Breast epithelium (tissue), 4 donors: ENCODE data around the gene EIF4A2. TPM values are rescaled to one million over a fixed set of nuclear protein-coding genes. Genes with fewer than 3 reads are reported as not detected.

Experiments
- DNase-seq, 2 donors: peaks; one replicate each; pipeline ENCODE4 v3.0.0-alpha.2; 2019; ENCODE audit warnings: low spot score in 2 of 2
- H3K27ac ChIP-seq, 2 donors: fragments of 200-600 bp; sonication (generic) in 1 of 2; one replicate each; pipeline ENCODE4 v1.5.1; 2016 to 2019; ENCODE audit warnings: mild to moderate bottlenecking in 1 of 2
- H3K27me3 ChIP-seq, 2 donors: fragments of 200-600 bp; sonication (generic) in 1 of 2; one replicate each; pipeline versions ENCODE4 v1.5.1 to v1.6.0; 2017 to 2019; ENCODE audit warnings: control low read depth in 1 of 2, mild to moderate bottlenecking in 1 of 2
- H3K36me3 ChIP-seq: fragments of 200-600 bp; one replicate; pipeline ENCODE4 v1.5.1; 2019
- H3K4me1 ChIP-seq, 2 donors: fragments of 200-600 bp; sonication (generic); one replicate each; pipeline ENCODE4 v1.5.1; 2016 to 2019; ENCODE audit warnings: control low read depth in 1 of 2
- H3K4me3 ChIP-seq, 3 donors: fragments of 200-600 bp; sonication (generic); 1 replicate in 2 of 3; 2 replicates in 1 of 3; pipeline ENCODE4 v1.5.1; 2016 to 2019; ENCODE audit warnings: mild to moderate bottlenecking in 3 of 3, moderate library complexity in 2 of 3
- H3K9me3 ChIP-seq, 2 donors: fragments of 200-600 bp; sonication (generic) in 1 of 2; one replicate each; pipeline ENCODE4 v1.5.1; 2016 to 2019; ENCODE audit warnings: control low read depth in 1 of 2
- CTCF ChIP-seq, 3 donors: fragments of 450-650 bp; IDR thresholded peaks; one replicate each; pipeline ENCODE4 v1.5.1; 2016 to 2017; ENCODE audit warnings: antibody characterized with exemption in 3 of 3, mild to moderate bottlenecking in 3 of 3, moderate library complexity in 3 of 3
- POLR2A ChIP-seq: fragments of 450-650 bp; IDR thresholded peaks from one replicate; pipeline ENCODE4 v1.6.1; 2016; ENCODE audit warnings: antibody characterized with exemption, mild to moderate bottlenecking, moderate library complexity
- POLR2AphosphoS5 ChIP-seq, 3 donors: sonication (generic); formaldehyde crosslinking; IDR thresholded peaks; one replicate each; pipeline ENCODE4 v1.6.1; 2017; ENCODE audit warnings: antibody characterized with exemption in 3 of 3
- intact Hi-C: fragments of 100-400 bp; cut with DNase I; formaldehyde crosslinking; loops from one replicate; pipeline ENCODE4 v1.15.1; 2023; ENCODE audit warnings: low total_unique reads
- total RNA-seq, 3 donors: library from RNA; depleted of rRNA; stranded (reverse); fragments of >200 nt; gene quantifications; one replicate each; pipeline ENCODE4 v1.1.0, GENCODE V29; 2016

Gene EIF4A2
- total RNA-seq, 3 donors from 2014 or later = 264 to 592 (median 493) TPM

GRCh38 chr3:186823386-186823785 lies 40.0 kb downstream of the EIF4A2 start:
- Histone ChIP-seq H3K27me3 (peaks cover 0 to 28% of the 10 kb centered on the region in 2 donors), H3K9me3 (no peaks in the 10 kb centered on the region), H3K27ac (no peak overlapping the region), H3K36me3 (no peaks in the 10 kb centered on the region), H3K4me1 (no peaks in the 10 kb centered on the region), H3K4me3 (no peak overlapping the region)
- no peak for DNase-seq
- intact Hi-C loops = no loop called here
- TF ChIP-seq POLR2A = no peak
- no peak for TF ChIP-seq POLR2AphosphoS5 (IDR thresholded peaks at IDR 0.05)
- no peak for TF ChIP-seq CTCF (IDR thresholded peaks at IDR 0.05)

- H3K27me3 ChIP-seq = peaks cover 0 to 40% of the 10 kb centered on the region in 2 donors
- H3K4me3 ChIP-seq = no peak overlapping the region
- no peak overlapping the region for H3K27ac ChIP-seq
- no peaks in the 10 kb centered on the region for H3K36me3 ChIP-seq
- H3K9me3 ChIP-seq = no peaks in the 10 kb centered on the region
- no peak for TF ChIP-seq CTCF (IDR thresholded peaks at IDR 0.05)
- TF ChIP-seq POLR2A = no peak
- TF ChIP-seq POLR2AphosphoS5 (IDR thresholded peaks at IDR 0.05) = no peak
- no peaks in the 10 kb centered on the region for H3K4me1 ChIP-seq
- intact Hi-C loops = no loop called here
- no peak for DNase-seq
These were observed 41.2 kb downstream of the EIF4A2 start for GRCh38 chr3:186824430-186825139.

GRCh38 chr3:186825294-186825821 lies 42.0 kb downstream of the EIF4A2 start:
- H3K27ac ChIP-seq = no peak overlapping the region
- H3K4me1 ChIP-seq = no peaks in the 10 kb centered on the region
- H3K4me3 ChIP-seq = peak overlapping the region in 1 of 3 donors; percentile 19
- no peak for DNase-seq
- H3K36me3 ChIP-seq = no peaks in the 10 kb centered on the region
- no peaks in the 10 kb centered on the region for H3K9me3 ChIP-seq
- TF ChIP-seq CTCF (IDR thresholded peaks at IDR 0.05) (no peak), POLR2AphosphoS5 (IDR thresholded peaks at IDR 0.05) (no peak), POLR2A (no peak)
- intact Hi-C loops = no loop called here
- H3K27me3 ChIP-seq = peaks cover 0 to 48% of the 10 kb centered on the region in 2 donors

- peaks cover 0 to 54% of the 10 kb centered on the region in 2 donors for H3K27me3 ChIP-seq
- no peaks in the 10 kb centered on the region for H3K4me1 ChIP-seq
- DNase-seq = no peak
- H3K36me3 ChIP-seq = no peaks in the 10 kb centered on the region
- no peak overlapping the region for H3K4me3 ChIP-seq
- no peak overlapping the region for H3K27ac ChIP-seq
- TF ChIP-seq POLR2AphosphoS5 (IDR thresholded peaks at IDR 0.05) (no peak), CTCF (IDR thresholded peaks at IDR 0.05) (no peak), POLR2A (no peak)
- no peaks in the 10 kb centered on the region for H3K9me3 ChIP-seq
- intact Hi-C loops = no loop called here
These were observed 42.6 kb downstream of the EIF4A2 start for GRCh38 chr3:186825872-186826409.

- H3K36me3 ChIP-seq = no peaks in the 10 kb centered on the region
- TF ChIP-seq POLR2A = no peak
- TF ChIP-seq CTCF (IDR thresholded peaks at IDR 0.05) = no peak
- TF ChIP-seq POLR2AphosphoS5 (IDR thresholded peaks at IDR 0.05) = no peak
- DNase-seq = no peak
- no peaks in the 10 kb centered on the region for H3K4me1 ChIP-seq
- H3K4me3 ChIP-seq = peak overlapping the region; percentile 55 to 80 (median 66)
- H3K9me3 ChIP-seq = no peaks in the 10 kb centered on the region
- H3K27me3 ChIP-seq = peaks cover 0 to 60% of the 10 kb centered on the region in 2 donors
- no peak overlapping the region for H3K27ac ChIP-seq
- intact Hi-C loops = no loop called here
These were observed 43.1 kb downstream of the EIF4A2 start for GRCh38 chr3:186826410-186826975.
